Activated naive CD8-positive, alpha-beta T cell treated with anti-CD3 and anti-CD28 coated beads, Interleukin-2, amount 50 U/mL, for 16 hours (primary cell): ENCODE results near the gene SLC38A3.

Source experiments
- DNase-seq: peaks from one replicate; pipeline ENCODE4 v3.0.0-alpha.2; 2020; ENCODE audit warnings: low read depth, low spot score

The SLC38A3 gene

GRCh38 chr3:50192124-50192523, 12.9 kb upstream of the SLC38A3 start:
- no peak for DNase-seq

DNA sequence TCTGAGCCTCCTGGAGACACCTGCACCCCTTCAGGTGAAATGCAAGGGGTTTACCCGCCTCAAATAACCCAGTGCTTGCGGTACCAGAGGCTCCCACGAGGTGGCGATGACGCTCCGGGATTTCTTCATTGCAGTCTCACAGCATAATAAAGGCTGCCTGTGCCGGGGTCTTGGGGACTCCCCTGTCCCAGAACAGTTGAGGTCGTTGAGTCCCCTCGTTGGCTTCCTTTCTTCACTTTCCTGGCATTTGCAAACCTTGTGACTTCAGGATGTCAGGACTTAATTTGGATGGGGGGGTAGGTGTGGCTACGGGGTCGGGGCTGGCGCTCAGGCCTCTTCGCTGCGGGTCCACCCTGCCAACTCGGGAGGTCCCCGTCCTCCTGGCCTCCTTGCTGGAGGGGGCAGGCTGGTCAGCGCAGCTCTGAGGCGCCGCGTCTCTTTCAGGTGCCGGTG, 12.4 kb upstream of the SLC38A3 start:
- peak; percentile 63 for DNase-seq

GRCh38 chr3:50193286-50193685, 11.8 kb upstream of the SLC38A3 start:
- DNase-seq: no peak

DNA sequence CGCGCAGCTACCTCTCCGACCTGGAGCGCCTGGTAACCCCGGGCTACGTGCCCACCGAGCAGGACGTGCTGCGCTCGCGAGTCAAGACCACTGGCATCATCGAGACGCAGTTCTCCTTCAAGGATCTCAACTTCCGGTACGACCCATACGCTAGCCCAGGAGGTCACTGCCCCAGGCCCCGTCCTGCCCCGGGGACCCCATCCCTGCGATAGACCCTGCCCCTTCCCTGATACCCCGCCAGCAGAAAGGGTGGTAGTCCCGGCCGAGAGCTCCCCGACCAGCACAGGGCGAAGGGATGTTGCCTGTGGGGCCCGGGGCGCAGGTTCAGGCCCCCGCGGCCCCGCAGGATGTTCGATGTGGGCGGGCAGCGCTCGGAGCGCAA, 11.3 kb upstream of the SLC38A3 start:
- no peak for DNase-seq

- DNase-seq: peak; percentile 62
Observed at GRCh38 chr3:50194128-50194902, 10.8 kb upstream of the SLC38A3 start.

DNA sequence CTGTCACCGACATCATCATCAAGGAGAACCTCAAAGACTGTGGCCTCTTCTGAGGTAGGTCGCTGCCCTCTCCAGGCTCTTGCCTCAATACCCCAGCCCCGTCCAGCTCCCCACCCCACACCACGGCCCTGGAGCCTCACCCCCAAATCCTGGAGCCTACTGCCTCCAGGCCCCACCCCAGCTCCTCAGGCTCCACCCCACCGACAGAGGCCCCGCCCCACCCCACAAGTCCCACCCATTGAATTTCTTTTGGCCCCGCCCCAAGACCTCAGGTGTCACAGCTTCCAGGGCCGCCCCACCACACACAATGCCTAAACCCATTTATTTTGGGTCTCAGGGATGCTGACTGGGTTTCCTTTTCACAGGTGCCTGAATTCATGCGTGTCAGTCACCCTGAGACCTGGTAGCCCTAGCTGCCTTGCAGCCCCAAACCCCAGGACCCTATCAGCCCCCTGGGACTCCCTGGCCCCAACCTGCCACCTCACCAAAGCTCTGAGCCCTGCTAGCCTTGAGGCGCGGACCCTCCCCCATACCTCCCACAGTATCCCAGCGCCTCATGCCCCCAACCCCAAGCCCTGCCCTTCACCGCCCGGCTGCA, 10.1 kb upstream of the SLC38A3 start:
- DNase-seq: no peak

DNA sequence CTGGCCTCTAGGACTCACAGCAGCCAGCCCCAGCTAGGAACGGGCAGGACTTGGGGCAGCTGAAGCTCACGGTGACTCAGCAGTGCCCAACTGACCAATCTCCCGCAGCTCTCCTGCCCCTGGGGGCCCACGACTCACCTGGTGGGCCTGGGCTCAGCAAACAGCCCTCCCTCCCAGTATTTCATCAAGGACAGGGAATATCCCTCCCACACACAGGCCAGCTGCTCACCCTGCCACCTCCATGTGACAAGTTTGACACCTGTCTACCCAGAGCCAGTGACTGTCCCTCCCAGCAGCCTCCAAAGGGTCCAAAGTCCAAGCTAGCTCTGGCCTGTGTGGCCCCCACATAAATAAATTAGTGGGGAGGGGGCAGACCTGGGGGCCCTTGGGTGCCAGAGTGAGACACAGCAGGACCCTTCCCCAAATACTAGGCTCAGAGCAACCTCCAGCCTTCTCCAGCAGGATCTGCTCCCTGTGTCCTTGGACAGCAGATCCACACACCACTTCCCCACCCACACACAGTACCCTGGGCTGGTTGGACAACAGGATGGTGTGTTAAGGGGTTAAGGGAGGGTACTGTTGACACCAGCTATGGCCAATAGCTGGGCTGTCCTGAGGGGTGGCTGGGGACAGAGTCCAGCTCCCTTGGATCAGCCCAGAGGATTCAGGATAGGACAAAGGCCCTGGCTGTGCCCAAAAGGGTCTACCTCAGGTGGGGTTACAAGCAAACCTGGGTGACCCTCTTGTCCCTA, 9.4 kb upstream of the SLC38A3 start:
- DNase-seq: no peak

GRCh38 chr3:50196253-50196801, 8.7 kb upstream of the SLC38A3 start:
- DNase-seq: no peak

DNA sequence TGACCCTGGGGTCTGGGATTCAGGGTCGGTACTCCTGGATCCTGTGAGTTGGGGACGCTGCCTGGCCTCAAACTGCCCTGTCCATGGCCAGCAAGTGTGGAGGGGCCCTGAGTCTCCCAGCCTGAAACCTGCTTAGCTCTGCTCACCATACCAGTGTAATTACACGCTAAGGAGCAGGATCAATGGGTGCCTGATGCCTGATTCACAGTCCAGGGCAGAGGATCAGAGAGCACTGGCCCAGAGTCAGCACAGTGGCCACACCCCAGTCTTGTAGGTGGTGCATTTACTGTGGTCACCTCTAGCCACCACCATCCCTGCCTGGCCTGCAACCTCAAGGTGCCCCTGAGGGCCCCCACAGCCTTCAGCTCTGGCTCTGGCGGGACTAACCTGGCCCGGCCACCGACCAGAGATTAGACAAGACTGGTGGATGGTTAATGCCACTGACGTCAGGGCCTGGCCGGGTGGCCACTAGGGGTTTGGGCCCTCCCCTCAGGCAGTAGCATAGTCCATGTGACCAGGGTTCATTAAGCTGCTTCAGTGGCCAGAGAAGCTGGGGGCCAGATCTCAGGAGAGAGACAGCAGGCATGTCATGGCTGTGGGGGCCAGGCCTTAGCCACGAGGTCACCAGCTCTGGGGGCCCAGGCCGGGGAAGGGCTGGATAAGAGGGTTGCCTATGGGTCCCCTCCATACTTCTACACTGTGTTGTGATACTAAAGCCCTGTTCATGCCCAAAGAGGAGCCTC, 3.3 kb upstream of the SLC38A3 start:
- DNase-seq: no peak

GRCh38 chr3:50202353-50203112, 2.5 kb upstream of the SLC38A3 start:
- DNase-seq: no peak

- no peak for DNase-seq
Observed at GRCh38 chr3:50203113-50203808, 1.8 kb upstream of the SLC38A3 start.

DNA sequence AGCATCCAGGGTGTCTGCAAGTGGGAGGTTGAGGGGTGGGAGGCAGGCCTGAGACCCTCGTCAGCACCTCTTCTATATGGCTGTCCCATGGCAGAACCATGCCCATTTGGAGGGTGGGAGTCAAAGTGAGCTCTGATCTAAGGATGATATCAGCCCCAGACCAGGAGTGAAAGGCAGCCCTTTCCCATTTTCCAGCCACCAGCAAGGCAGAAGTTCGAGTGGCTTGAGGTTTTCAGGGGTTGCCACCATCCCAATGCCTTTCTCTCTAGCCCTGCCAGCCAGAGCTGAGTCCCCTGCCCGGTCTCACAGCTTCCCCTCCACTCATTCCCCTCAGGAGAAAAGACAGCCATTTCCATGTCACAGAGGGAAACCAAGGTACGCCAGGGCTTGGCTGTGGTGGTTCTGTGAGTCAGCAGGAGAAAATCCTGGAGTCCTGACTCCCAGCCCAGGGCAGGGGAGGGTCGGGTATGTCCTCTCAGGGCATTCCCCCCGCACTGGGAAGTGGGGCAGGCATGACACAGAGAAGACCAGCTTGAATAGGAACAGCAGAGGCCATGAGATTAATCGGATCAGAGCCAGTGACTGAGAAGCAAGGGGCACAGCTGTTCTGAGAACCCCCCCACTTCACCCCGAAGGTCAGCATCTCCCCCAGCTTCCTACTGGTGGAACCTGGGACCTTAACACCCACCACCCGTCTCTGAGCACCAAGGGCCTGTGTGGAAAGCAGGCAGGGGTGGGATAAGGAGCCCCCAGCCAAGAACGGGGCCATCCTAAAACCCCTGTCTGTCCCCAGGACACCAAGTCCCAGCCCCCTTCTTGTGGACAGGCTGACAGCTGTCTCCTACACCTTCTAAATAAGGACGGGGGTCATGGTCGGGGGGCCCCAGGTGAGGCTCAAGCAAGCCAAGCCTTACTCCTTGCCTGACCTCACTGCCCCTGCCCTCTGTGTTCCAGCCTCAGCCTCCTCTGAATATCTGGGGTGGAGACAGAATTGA, 965 bp upstream of the SLC38A3 start:
- no peak for DNase-seq

DNA sequence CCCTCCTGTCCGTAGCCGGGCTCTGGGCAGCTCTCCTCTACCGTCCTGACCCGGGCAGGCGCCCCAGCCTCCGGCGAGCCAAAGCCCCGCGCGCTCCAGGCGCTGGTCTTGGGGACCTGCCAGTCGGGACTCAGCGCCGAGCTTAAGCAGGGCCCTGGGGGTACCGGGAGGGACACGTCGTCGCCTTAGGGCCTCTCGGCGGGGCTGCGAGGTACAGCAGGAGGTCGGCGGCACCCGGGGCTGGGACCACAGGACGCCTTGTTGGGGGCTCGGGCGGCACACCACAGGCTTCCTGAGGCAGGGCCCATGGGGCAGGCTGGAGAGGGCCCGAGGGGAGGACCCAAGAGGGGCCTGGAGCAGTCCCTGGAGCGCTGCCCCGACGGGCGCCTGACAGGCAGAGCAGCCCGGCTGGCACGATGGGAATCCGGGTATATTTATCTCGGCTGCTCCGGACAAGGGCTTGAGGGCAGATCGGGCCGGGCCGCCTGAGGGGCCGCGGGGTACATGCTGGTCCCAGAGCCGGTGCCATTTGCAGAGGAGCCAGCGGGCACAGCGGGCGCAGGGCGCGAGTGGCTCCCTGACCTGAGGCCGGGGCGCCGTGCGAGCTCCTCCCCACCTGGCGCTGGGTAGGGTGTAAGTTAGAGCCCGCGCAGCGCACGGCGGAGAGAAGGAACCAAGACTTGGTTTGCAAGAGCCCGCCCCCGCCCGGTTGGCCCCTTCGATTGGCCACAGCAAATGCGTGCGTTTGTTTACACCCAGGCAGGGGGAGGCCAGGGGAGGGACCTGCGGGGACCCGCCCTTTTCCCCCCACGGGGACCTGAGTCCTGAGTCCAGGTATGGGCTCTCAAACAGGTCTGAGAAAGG, 574 bp downstream of the SLC38A3 start:
- no peak for DNase-seq

GRCh38 chr3:50207359-50208042, 2.4 kb downstream of the SLC38A3 start:
- DNase-seq: no peak

DNA sequence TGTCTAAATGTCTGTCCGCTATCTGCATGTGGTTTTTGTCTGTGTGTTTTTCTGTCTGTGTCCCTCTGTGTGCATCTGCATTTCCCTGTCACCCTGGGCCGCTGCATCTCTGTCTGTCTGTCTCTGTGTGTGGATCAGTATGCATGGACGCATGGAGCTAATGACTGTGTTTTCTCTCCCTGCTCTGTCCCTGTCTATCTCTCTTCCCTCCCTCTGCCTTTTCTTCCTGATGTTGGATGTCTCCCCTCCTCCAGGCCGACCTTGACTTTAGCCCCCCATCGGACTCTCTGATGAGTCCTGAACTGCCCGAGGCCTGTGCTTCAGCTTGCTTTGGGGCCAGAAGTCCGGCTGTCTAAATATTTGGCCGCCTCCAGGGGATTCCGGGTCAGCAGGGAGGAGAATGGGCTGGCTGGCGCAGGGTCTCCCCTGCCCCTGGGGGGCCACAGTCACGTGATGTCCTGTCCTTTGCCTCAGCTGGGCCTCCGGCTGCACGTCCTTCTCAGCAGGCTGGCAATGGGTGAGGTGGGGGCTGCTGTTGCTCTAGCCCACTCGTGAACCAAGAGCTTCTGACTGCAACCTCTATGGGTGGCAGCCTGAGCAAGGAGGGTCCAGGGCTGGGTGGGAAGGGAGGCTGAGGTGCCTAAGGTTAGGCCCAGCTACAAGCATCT, 3.7 kb downstream of the SLC38A3 start:
- no peak for DNase-seq

- DNase-seq: no peak
Observed at GRCh38 chr3:50210176-50210509, 5.1 kb downstream of the SLC38A3 start.
